HG02981 (cell line): ENCODE data around the gene PAX5.

ENCODE experiments used
- ATAC-seq: cut with Tn5 transposase; IDR thresholded peaks from one replicate; pipeline ENCODE4 v1.9.1; 2021; ENCODE audit warnings: mild to moderate bottlenecking, moderate library complexity; ENCODE audit not compliant: unreplicated experiment

PAX5 gene

DNA sequence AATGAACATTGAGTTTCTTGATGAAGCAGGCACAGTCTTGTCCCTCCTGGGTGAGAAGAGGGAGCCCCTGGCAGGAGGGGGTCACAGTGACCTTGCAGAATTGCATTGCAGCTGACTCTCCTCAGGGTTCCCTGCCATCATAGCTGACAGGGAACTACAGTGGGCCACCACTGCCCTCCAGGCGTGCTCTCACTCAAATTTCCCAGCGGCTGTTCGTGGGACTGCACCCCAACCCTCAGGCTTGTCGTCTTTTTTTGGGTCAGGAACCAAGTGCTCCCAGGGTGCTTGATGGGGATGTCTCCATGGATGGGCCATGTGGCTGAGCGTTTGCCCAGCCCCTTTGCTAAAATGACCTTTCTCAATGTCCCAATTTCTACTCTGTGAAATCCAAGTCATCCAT is 245.5 kb downstream of the PAX5 start:
- no peak for ATAC-seq

DNA sequence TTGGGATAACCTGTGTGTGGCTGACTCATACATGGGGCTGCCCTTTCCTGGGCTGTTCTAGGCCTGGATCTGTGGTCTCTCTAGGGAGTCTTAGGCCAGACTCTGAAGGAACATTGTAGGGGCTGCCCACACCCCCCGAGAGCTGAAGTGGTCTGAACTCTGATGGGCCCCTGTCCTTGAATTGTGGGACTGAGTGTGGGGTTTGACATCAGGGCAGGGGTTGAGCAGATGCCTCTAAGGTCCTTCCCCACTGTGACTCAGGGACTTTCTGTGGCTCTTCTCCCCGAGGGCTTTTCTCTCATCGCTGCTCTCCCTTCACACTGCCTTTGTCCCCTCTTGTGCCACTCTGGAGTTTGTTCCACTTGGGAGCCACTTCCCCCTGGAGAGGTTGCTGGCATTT is 246.4 kb downstream of the PAX5 start:
- ATAC-seq = no peak
